PFSK-1 (cell line): ENCODE measurements around the gene SASH3. TPM values are rescaled to one million over a fixed set of nuclear protein-coding genes. Genes with fewer than 3 reads are reported as not detected.

ENCODE experiments used
- FOXP2 ChIP-seq: optimal IDR thresholded peaks from 2 replicates; pipeline ENCODE3; 2011; ENCODE audit warnings: borderline replicate concordance, control low read depth, inconsistent platforms; ENCODE audit not compliant: insufficient read depth; ENCODE audit errors: extremely low read length, extremely low read depth
- POLR2AphosphoS5 ChIP-seq: IDR thresholded peaks from 2 replicates; pipeline ENCODE4 v1.6.1; 2012; ENCODE audit warnings: low read depth, mild to moderate bottlenecking, control low read depth, low read length, moderate library complexity
- REST ChIP-seq, 2 experiments: IDR thresholded peaks; 2 replicates each; pipeline versions ENCODE4 v1.6.1 to v1.8.0; 2011 to 2012; ENCODE audit warnings: low read depth in 2 of 2, low read length in 2 of 2, control low read depth in 1 of 2, inconsistent platforms in 1 of 2, mild to moderate bottlenecking in 1 of 2, moderate library complexity in 1 of 2; ENCODE audit not compliant: insufficient read depth in 1 of 2
- SIN3A ChIP-seq: IDR thresholded peaks from 2 replicates; pipeline ENCODE4 v1.6.1; 2012; ENCODE audit warnings: mild to moderate bottlenecking, low read length, moderate library complexity, borderline replicate concordance; ENCODE audit not compliant: insufficient read depth
- TAF1 ChIP-seq: IDR thresholded peaks from 2 replicates; pipeline ENCODE4 v1.6.1; 2012; ENCODE audit warnings: low read length, control low read depth, borderline replicate concordance; ENCODE audit not compliant: insufficient read depth
- polyA plus RNA-seq: library from polyadenylated mRNA; unstranded; fragments of >200 nt; gene quantifications from one replicate; pipeline ENCODE4 v1.2.1, GENCODE V29; 2012; ENCODE audit warnings: low read depth, missing spikeins; ENCODE audit not compliant: insufficient read length

Gene SASH3
- polyA plus RNA-seq = not detected

- TF ChIP-seq SIN3A (no peak), FOXP2 (no peak), POLR2AphosphoS5 (no peak), TAF1 (no peak), REST (IDR thresholded peaks at IDR 0.05; ENCODE audit: insufficient read depth in 1 of 2, low read depth in 2 of 2, low read length in 2 of 2) (no peak)
Observed at GRCh38 chrX:129779747-129780146, at the start of gene SASH3. Gene SASH3 (plus strand): TSS chrX:129779949. CDS start chrX:129780098, 149 bp downstream.

- TF ChIP-seq REST (IDR thresholded peaks at IDR 0.05; ENCODE audit: insufficient read depth in 1 of 2, low read depth in 2 of 2, low read length in 2 of 2) (no peak), POLR2AphosphoS5 (no peak), SIN3A (no peak), TAF1 (no peak), FOXP2 (no peak)
Observed at GRCh38 chrX:129731228-129731627, 48.5 kb upstream of the SASH3 start.

- TF ChIP-seq FOXP2 = no peak
- TF ChIP-seq SIN3A = no peak
- no peak for TF ChIP-seq REST (IDR thresholded peaks at IDR 0.05; ENCODE audit: insufficient read depth in 1 of 2, low read depth in 2 of 2, low read length in 2 of 2)
- TF ChIP-seq POLR2AphosphoS5 = no peak
- no peak for TF ChIP-seq TAF1
Observed at GRCh38 chrX:129732857-129733256, 46.9 kb upstream of the SASH3 start.

GRCh38 chrX:129733335-129733734 lies 46.4 kb upstream of the SASH3 start:
- TF ChIP-seq REST (IDR thresholded peaks at IDR 0.05; ENCODE audit: insufficient read depth in 1 of 2, low read depth in 2 of 2, low read length in 2 of 2) (no peak), FOXP2 (no peak), POLR2AphosphoS5 (no peak), SIN3A (no peak), TAF1 (no peak)

GRCh38 chrX:129736491-129736890 lies 43.3 kb upstream of the SASH3 start:
- TF ChIP-seq POLR2AphosphoS5 = no peak
- TF ChIP-seq FOXP2 = no peak
- TF ChIP-seq TAF1 = no peak
- no peak for TF ChIP-seq REST (IDR thresholded peaks at IDR 0.05; ENCODE audit: insufficient read depth in 1 of 2, low read depth in 2 of 2, low read length in 2 of 2)
- TF ChIP-seq SIN3A = no peak
